Measurements from ENCODE around the gene UGT2B7.
"Not testable (repeated sequence)": the region's sequence is repeated elsewhere in the genome, so short reads cannot be mapped to it uniquely, and the experiment has no call there.

Gene UGT2B7

DNA sequence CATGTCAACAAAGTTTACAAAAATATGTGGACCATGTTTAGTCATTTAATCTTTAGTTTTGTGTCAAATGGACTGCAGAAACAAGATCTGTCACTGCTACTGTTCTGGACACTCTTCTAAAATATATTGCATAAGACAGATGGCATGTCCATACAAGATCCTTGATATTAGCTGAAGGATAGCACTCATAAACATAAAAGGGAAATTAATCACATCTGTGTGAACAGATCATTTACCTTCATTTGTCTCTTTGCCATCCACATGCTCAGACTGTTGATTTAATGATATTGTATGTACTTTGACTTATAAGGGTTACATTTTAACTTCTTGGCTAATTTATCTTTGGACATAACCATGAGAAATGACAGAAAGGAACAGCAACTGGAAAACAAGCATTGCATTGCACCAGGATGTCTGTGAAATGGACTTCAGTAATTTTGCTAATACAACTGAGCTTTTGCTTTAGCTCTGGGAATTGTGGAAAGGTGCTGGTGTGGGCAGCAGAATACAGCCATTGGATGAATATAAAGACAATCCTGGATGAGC is at the start of gene UGT2B7:
Gene UGT2B7 (plus strand): TSS at position 364 of the 546 bp plus-strand sequence. CDS start 47 bp downstream, at position 411.
- DNase-seq (ENCODE audit: low spot score), result no peak
- Mint-ChIP-seq H3K4me1 (ENCODE audit: low read depth) (no peaks in the 10 kb centered on the region), H3K36me3 (ENCODE audit: low read depth) (no peaks in the 10 kb centered on the region), H3K4me3 (no peak within 1 kb of the TSS), H3K27ac (no peak within 1 kb of the TSS), H3K9me3 (no peaks in the 10 kb centered on the region), H3K27me3 (ENCODE audit: low read depth) (no peaks in the 10 kb centered on the region)

DNA sequence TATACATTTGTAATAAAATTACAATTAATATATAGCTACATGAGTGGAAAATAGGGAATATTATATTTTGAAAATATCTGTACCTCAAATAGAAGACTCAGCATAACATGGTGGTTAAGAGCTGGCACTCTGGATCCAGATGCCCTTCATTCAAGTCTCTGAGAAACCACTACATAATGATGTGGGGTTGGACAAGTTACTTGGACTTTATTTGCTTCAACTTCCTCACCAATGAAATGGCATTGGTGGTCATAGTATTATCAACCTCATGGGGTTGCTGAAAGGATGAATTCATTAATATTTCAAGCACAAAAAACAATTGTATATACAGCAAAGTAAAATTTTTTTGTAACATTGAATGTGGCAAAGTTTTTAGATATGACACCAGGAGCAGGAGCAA is 46.4 kb upstream of the UGT2B7 start:
- Mint-ChIP-seq H3K27ac (no peak overlapping the region), H3K4me1 (ENCODE audit: low read depth) (no peaks in the 10 kb centered on the region), H3K27me3 (ENCODE audit: low read depth) (no peaks in the 10 kb centered on the region), H3K9me3 (no peaks in the 10 kb centered on the region), H3K4me3 (no peak overlapping the region), H3K36me3 (ENCODE audit: low read depth) (no peaks in the 10 kb centered on the region)
- DNase-seq (ENCODE audit: low spot score), result no peak

DNA sequence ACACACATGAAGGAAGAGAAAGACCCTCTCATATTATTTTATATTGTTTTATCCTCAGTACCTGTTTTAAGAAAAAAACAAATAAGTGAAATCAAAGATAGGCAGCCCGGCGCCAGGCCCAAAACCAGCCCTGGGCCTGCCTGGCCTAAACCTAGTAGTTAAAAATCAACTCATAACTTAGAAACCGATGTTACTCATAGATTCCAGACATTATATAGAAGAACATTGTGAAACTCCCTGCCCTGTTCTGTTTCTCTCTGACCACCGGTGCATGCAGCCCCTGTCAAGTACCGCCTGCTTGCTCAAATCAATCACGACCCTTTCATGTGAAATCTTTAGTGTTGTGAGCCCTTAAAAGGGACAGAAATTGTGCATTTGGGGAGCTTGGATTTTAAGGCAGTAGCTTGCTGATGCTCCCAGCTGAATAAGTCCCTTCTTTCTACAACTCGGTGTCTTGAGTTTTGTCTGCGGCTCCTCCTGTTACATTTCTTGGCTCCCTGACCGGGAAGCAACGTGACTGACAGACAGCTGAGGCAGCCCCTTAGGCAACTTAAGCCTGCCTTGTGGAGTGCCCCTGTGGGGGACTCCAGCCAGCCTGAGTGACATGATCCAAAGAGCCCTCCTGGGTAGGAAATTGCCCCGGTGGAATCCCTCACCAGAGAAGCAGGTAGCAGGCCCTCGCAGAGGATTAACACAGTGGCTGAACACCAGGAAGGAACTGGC is 45.3 kb upstream of the UGT2B7 start:
- not testable (repeated sequence) for H3K27me3 Mint-ChIP-seq (ENCODE audit: low read depth); H3K36me3 Mint-ChIP-seq (ENCODE audit: low read depth); H3K9me3 Mint-ChIP-seq; H3K4me3 Mint-ChIP-seq; H3K27ac Mint-ChIP-seq; H3K4me1 Mint-ChIP-seq (ENCODE audit: low read depth); DNase-seq (ENCODE audit: low spot score)

DNA sequence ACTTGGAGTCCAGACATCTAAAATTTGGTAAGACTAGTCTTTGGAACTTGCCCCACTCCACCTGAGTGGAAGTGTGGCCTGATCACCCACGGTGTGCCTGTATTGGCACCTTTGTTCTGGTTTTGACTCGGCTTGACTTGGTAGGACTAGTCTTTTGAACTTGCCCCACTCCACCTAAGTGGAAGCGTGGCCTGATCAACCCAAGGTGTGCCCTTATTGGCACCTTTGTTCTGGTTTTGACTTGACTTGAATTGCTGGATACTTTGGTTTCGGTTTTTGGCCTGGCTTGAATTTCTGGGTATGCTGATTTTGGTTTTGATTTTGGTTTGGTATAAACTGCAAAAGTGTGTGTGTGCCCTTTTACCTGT is 44.7 kb upstream of the UGT2B7 start:
- DNase-seq (ENCODE audit: low spot score), result no peak
- Mint-ChIP-seq H3K4me1 (ENCODE audit: low read depth) (no peaks in the 10 kb centered on the region), H3K27me3 (ENCODE audit: low read depth) (no peaks in the 10 kb centered on the region), H3K36me3 (ENCODE audit: low read depth) (no peaks in the 10 kb centered on the region), H3K4me3 (no peak overlapping the region), H3K9me3 (no peaks in the 10 kb centered on the region), H3K27ac (no peak overlapping the region)

DNA sequence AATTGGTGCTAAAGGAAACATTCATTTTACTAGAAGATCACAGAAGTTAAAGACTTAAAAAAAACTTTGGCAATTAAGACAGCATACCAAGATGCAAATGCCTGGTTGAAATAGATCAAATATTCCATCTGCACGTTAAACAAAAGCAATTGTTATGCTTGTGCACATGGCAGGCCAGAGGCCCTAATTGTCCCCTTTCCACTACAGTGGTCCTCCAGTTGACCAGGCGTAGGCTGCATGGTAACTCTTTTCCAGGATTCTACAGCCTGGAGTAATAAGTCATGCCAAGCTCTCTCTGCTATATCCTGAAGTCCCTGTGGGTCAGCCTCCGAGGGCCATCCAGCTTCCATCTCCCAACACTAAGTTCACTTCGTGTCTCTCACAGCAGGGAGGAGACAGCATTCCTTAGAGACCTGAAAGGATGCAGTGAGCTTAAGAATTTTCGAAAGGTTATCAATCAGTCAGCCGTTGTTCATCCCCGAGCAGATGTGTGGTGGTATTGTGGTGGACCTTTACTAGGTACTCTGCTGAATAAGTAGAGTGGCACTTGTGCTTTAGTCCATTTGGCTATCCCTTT is 42.9 kb upstream of the UGT2B7 start:
- not testable (repeated sequence) for H3K27ac Mint-ChIP-seq; H3K9me3 Mint-ChIP-seq; H3K4me3 Mint-ChIP-seq; H3K27me3 Mint-ChIP-seq (ENCODE audit: low read depth); H3K4me1 Mint-ChIP-seq (ENCODE audit: low read depth); H3K36me3 Mint-ChIP-seq (ENCODE audit: low read depth); DNase-seq (ENCODE audit: low spot score)

DNA sequence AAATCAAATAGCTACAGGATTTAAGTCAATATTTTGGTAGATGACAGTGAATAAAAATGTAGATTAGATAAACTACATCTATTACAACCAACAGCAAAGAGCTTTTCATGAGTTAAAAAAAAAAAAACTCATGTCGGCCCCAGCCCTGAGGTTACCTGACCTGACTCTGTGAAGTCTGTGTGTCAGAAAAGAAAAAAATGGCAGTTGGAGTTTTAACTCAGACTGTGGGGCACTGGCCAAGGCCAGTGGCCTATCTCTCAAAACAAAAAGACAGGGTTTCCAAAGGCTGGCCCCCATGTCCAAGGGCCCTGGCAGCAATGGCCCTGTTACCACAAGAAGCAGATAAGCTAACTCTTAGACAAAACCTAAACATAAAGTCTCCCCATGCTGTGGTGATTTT is 42.2 kb upstream of the UGT2B7 start:
- H3K36me3 Mint-ChIP-seq (ENCODE audit: low read depth), result not testable (repeated sequence)

DNA sequence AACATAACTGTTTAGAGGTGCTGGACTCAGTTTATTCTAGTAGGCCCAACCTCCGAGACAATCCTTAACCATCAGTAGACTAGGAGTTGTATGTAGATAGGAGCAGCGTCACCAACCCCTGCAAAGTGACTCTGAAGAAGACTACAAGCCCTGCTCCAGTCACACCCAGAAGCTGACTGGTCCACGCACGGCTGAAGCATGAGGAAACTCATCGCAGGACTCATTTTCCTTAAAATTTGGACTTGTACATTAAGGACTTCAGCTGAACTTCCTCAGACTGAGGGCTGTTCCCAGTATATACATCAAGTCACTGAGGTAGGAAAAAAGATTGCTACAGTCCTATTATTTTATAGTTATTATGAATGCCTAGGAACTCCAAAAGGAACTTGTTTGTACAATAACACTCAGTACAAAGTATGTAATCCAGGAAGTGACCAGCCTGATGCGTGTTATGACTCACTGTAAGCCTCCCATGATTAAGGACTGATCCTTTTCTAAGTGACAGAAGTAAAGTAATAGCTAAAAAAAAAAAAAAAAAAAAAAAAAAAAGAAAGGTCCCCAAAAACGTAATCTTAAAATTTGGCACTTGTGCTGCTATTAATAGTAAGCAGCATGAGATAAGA is 41.6 kb upstream of the UGT2B7 start:
- no peak overlapping the region for H3K27ac Mint-ChIP-seq
- no peak for DNase-seq (ENCODE audit: low spot score)
- H3K36me3 Mint-ChIP-seq (ENCODE audit: low read depth), result no peaks in the 10 kb centered on the region
- H3K9me3 Mint-ChIP-seq, result no peaks in the 10 kb centered on the region
- H3K4me3 Mint-ChIP-seq, result no peak overlapping the region
- no peaks in the 10 kb centered on the region for H3K4me1 Mint-ChIP-seq (ENCODE audit: low read depth)
- no peaks in the 10 kb centered on the region for H3K27me3 Mint-ChIP-seq (ENCODE audit: low read depth)

More for the DNA sequence above, 42.2 kb upstream of the UGT2B7 start:
- H3K4me1 Mint-ChIP-seq (ENCODE audit: low read depth); DNase-seq (ENCODE audit: low spot score); H3K9me3 Mint-ChIP-seq; H3K27me3 Mint-ChIP-seq (ENCODE audit: low read depth); H3K27ac Mint-ChIP-seq; H3K4me3 Mint-ChIP-seq: not testable (repeated sequence)

DNA sequence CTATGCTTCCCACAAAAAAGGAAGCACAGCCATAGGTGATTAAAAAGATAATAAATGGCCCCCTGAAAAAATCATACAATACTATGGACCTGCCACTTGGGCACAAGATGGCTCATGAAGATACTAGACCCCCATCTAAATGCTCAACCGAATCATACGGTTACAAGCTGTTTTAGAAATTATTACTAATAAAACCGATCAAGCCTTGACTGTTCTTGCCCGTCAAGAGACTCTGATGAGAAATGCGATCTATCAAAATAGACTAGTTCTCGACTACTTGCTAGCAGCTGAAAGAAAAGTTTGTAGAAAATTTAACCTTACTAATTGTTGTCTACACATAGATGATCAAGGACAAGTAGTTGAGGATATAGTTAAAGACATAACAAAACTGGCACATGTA is 40.1 kb upstream of the UGT2B7 start:
- no peaks in the 10 kb centered on the region for H3K36me3 Mint-ChIP-seq (ENCODE audit: low read depth)
- H3K4me1 Mint-ChIP-seq (ENCODE audit: low read depth), result no peaks in the 10 kb centered on the region
- no peak overlapping the region for H3K4me3 Mint-ChIP-seq
- H3K9me3 Mint-ChIP-seq, result no peaks in the 10 kb centered on the region
- no peak overlapping the region for H3K27ac Mint-ChIP-seq
- DNase-seq (ENCODE audit: low spot score), result no peak
- H3K27me3 Mint-ChIP-seq (ENCODE audit: low read depth), result no peaks in the 10 kb centered on the region

DNA sequence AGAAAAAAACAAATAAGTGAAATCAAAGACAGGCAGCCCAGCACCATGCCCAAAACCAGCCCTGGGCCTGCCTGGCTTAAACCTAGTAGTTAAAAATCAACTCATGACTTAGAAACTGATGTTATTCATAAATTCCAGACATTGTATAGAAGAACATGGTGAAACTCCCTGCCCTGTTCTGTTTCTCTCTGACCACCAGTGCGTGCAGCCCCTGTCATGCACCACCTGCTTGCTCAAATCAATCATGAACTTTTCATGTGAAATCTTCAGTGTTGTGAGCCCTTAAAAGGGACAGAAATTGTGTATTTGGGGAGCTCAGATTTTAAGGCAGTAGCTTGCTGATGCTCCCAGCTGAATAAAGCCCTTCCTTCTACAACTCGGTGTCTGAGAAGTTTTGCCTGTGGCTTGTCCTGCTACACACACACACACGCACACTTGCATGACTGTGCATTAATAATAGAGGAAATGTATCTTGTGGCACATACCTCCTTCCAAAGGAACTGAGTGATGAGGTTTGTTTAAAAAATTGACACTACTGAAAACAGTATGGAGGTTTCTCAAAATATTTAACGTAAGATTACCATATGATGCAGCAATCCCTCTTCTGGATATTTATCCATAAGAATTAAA is 39.2 kb upstream of the UGT2B7 start:
- Mint-ChIP-seq H3K9me3 (no peaks in the 10 kb centered on the region), H3K27me3 (ENCODE audit: low read depth) (no peaks in the 10 kb centered on the region), H3K4me1 (ENCODE audit: low read depth) (no peaks in the 10 kb centered on the region), H3K36me3 (ENCODE audit: low read depth) (no peaks in the 10 kb centered on the region), H3K27ac (no peak overlapping the region), H3K4me3 (no peak overlapping the region)
- no peak for DNase-seq (ENCODE audit: low spot score)

DNA sequence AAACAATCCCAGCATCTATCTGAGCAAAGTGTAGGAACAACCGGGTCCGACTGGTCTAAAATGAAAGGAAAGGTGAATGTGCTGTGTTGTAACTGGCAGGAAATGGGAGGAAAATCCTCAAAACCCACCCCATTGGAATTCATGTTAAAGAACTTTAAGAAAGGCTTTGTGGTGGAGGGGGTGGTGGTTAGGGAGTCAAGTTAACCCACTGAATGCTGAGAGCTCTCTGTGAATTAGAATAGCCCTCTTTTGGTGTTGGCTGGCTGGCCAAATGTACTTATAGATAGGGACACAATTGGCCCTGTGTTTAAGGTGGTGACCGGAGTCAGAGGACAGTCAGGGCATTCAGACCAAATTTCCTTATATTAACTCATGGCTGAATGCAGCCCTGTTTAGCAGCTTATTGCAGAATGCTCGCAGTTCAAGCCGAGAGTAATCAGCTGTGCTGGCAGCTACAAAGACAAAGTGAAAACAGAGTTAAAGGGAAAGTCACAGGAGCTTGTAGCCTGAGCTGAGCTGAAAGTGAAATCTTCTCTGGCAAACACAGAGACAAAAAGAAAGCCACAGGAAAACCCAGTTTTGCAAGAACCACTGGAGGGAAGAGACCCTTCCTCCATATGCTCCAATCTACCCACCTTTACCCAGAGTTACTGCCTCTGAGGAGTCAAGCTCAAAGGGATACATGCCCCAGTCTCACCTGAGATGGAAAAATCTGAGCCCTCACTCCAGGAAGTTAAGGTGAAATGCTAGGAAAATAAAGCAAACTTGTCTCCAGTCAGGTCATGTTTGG is 38.5 kb upstream of the UGT2B7 start:
- H3K4me3 Mint-ChIP-seq, result no peak overlapping the region
- H3K36me3 Mint-ChIP-seq (ENCODE audit: low read depth), result no peaks in the 10 kb centered on the region
- no peak overlapping the region for H3K27ac Mint-ChIP-seq
- no peaks in the 10 kb centered on the region for H3K9me3 Mint-ChIP-seq
- no peaks in the 10 kb centered on the region for H3K4me1 Mint-ChIP-seq (ENCODE audit: low read depth)
- no peak for DNase-seq (ENCODE audit: low spot score)
- no peaks in the 10 kb centered on the region for H3K27me3 Mint-ChIP-seq (ENCODE audit: low read depth)

DNA sequence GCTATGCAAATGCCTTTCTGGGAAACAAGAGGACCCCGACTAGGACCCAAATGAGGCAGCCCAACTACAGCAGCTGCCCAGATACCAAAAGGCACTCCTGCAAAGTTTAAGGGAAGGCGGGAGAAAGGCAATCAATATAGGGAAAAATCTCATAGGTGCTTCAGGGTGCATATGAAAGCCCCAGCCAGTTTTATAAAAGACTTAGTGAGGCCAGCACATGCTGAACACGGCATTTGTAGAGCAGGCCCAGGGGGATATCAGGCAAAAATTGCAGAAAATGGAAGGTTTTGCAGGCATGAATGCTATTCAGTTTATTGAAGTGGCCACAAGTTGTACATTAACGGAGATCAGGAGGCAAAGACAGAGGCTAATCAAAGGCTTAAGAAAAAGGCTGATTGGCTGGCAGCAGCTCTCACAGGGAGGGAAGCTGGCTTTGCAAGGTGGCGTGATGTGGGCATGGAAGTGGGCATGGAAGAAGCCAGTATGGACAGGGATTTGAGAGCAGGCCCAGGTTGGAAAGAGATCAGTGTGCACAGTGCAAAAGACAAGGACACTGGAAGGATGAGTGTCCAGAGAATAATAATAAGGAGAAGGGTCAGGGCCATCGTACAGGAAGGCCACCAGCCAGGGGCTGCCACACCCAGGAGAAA is 37.7 kb upstream of the UGT2B7 start:
- Mint-ChIP-seq H3K9me3 (no peaks in the 10 kb centered on the region), H3K36me3 (ENCODE audit: low read depth) (no peaks in the 10 kb centered on the region), H3K27me3 (ENCODE audit: low read depth) (no peaks in the 10 kb centered on the region), H3K4me1 (ENCODE audit: low read depth) (no peaks in the 10 kb centered on the region), H3K27ac (no peak overlapping the region), H3K4me3 (no peak overlapping the region)
- DNase-seq (ENCODE audit: low spot score), result no peak

DNA sequence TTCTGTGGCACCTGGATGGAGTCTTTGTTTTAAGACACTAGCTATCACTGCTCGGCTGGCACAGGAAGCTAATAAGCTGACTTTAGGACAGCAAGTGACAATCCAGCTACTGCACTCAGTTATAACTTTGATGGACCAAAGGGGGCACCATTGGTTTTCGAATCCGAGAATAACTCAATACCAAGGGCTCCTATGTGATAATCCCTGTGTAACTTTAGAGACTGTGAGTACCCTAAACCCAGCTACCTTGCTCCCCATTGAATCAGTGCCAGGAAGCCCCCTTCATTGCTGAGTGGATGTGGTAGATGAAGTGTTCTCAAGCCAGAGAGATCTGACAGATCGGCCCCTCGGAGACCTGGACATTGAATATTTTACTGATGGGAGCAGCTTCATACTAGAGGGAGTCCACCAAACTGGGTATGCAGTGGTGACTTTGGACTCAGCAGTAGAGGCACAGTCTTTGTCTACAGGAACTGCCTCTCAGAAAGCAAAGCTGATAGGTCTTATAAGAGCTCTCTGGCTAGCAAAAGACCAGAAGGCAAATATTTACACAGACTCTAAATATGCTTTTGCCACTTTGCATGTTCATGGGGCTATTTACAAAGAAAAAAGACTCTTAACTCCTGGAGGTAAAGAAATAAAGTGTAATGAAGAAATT is 35.5 kb upstream of the UGT2B7 start:
- Mint-ChIP-seq H3K9me3 (no peaks in the 10 kb centered on the region), H3K27me3 (ENCODE audit: low read depth) (no peaks in the 10 kb centered on the region), H3K27ac (no peak overlapping the region), H3K4me1 (ENCODE audit: low read depth) (no peaks in the 10 kb centered on the region), H3K4me3 (no peak overlapping the region), H3K36me3 (ENCODE audit: low read depth) (no peaks in the 10 kb centered on the region)
- no peak for DNase-seq (ENCODE audit: low spot score)

DNA sequence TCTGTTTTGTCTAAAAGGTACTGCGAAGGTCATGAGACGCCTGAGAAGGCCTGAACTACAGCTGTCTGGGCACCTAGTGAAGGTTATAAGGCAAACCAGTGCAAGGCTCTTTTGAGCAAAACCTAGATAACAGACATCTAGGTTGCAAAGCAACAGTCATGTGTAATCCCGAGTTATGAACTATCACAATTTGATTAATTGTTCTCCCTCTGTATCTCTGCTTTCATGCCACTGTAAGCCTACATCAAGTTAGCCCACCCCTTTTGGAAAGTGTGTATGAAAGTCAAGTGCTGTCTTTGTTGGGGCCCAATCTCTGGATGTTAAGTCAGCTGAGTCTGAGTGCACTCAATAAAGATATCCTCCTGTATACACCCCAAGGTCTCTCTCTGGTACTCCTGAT is 31.9 kb upstream of the UGT2B7 start:
- Mint-ChIP-seq H3K4me1 (ENCODE audit: low read depth) (no peaks in the 10 kb centered on the region), H3K27me3 (ENCODE audit: low read depth) (no peaks in the 10 kb centered on the region), H3K27ac (no peak overlapping the region), H3K36me3 (ENCODE audit: low read depth) (no peaks in the 10 kb centered on the region), H3K9me3 (no peaks in the 10 kb centered on the region), H3K4me3 (no peak overlapping the region)
- DNase-seq (ENCODE audit: low spot score), result no peak
